IMR-90 (cell line): ENCODE results near the gene CLEC2B.

Experiments
- BHLHE40 ChIP-seq: fragments of 150-350 bp; IDR thresholded peaks from 2 replicates; pipeline ENCODE4 v1.6.1; 2016; ENCODE audit warnings: mild to moderate bottlenecking, low read depth, low read length
- CEBPB ChIP-seq: IDR thresholded peaks from 2 replicates; pipeline ENCODE4 v1.6.1; 2012; ENCODE audit warnings: low read depth, low read length, improper control_type of control experiment
- CHD1 ChIP-seq: IDR thresholded peaks from 2 replicates; pipeline ENCODE4 v1.6.1; 2012; ENCODE audit warnings: low read depth, low read length, improper control_type of control experiment
- CTCF ChIP-seq: conservative IDR thresholded peaks from 2 replicates; pipeline ENCODE4 v1.5.1; 2012; ENCODE audit warnings: mild to moderate bottlenecking, low read depth, low read length, improper control_type of control experiment
- MAZ ChIP-seq: IDR thresholded peaks from 2 replicates; pipeline ENCODE4 v1.6.1; 2012; ENCODE audit warnings: low read depth, mild to moderate bottlenecking, low read length, improper control_type of control experiment, moderate library complexity, borderline replicate concordance
- NFE2L2 ChIP-seq: fragments of 150-350 bp; IDR thresholded peaks from 2 replicates; pipeline ENCODE4 v1.6.1; 2016; ENCODE audit warnings: low read depth, mild to moderate bottlenecking, low read length
- POLR2A ChIP-seq: IDR thresholded peaks from 2 replicates; pipeline ENCODE4 v1.6.1; 2012; ENCODE audit warnings: mild to moderate bottlenecking, low read depth, low read length
- RCOR1 ChIP-seq: IDR thresholded peaks from 2 replicates; pipeline ENCODE4 v1.6.1; 2012; ENCODE audit warnings: mild to moderate bottlenecking, low read length, improper control_type of control experiment; ENCODE audit not compliant: insufficient replicate concordance
- SMC3 ChIP-seq: fragments of 150-350 bp; IDR thresholded peaks from 2 replicates; pipeline ENCODE4 v1.6.1; 2016; ENCODE audit warnings: low read depth, mild to moderate bottlenecking, antibody characterized with exemption, low read length, moderate library complexity

DNA sequence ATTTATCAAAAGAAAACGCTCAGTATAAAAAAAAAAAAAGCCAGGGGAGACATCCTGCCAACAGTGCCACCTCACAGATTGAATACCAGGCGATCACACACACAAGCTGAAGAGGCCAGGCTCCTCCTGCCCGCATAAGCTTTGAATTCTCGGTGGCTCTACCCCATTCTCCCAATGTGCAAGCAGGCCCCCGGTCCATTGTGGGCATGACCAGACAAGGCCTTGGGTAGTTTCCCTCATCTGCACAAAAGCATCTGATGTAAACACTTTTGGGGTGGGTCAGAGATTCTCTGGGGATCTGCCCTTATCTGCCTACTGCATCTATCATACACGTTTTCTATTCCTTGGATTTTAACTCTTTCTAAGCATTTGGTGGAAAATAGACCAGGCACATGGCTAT is 28.4 kb upstream of the CLEC2B start:
- TF ChIP-seq CTCF (no peak), POLR2A (no peak), CHD1 (no peak), CEBPB (no peak), MAZ (no peak), BHLHE40 (no peak), NFE2L2 (no peak), RCOR1 (no peak), SMC3 (no peak)
